Posterior vena cava (tissue), 2 donors: ENCODE measurements around the gene ENTPD6. TPM values are rescaled to one million over a fixed set of nuclear protein-coding genes. Genes with fewer than 3 reads are reported as not detected.
"Not testable (repeated sequence)": the region's sequence is repeated elsewhere in the genome, so short reads cannot be mapped to it uniquely, and the experiment has no call there.

Source experiments
- DNase-seq: peaks from one replicate; pipeline ENCODE4 v3.0.0-alpha.2; 2020; ENCODE audit warnings: low spot score
- intact Hi-C, 2 donors: fragments of 100-400 bp; cut with DNase I; formaldehyde crosslinking; loops; one replicate each; pipeline versions ENCODE4 v1.14.1 to v1.14.2; 2022 to 2023
- total RNA-seq, 2 donors: library from RNA; stranded (reverse); fragmentation: NEBNext Ultra II Directional; extraction: Animal tissue kit (Norgen Biotek cat#: 25700); gene quantifications; one replicate each; pipeline ENCODE4 v1.2.1, GENCODE V29; 2021
- donor health status: DM: yes; HTN: yes; CAD: no.
- donor health status: DM: yes; HTN: yes; CAD: no.

The ENTPD6 gene
- total RNA-seq, 2 donors from 2014 or later, result 48.5 to 51.0 TPM

DNA sequence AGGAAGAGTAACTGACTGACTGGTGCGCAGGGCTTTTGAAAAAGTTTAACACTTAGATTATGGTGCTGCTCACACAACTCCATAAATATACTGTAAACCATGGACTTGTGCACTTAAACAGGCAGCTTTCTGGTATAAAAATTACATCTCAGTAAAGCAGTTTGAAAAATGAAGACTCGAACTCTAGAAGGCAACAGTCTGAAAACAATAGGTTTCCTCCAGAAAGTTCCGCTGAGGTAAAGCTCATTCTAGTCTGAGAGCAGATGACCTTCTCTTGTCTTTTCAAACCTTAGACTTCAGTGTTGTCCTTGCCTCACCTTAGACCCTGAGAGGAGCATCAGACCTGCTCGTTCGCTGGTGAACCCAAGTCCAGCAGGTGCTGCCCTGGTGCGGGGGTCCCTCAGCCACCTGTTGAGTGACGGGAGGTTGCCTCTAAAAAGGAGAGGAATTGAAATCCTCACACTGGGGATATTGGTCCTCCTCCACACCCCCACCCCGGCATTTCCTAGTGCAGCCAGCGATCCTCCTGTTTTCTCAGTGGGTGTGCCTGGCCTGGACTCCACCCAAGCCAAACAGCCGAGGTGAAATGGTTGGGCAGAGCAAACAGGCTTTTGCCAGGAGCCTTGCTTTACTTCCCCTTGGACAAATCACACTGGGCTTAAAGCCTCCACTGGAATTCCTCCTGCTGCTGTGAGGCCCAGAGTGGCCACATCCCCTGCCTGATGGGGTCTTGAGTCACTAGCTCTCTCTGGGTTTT, 37.7 kb downstream of the ENTPD6 start:
- peak; percentile 90 for DNase-seq
- intact Hi-C loops, result no loop called here

DNA sequence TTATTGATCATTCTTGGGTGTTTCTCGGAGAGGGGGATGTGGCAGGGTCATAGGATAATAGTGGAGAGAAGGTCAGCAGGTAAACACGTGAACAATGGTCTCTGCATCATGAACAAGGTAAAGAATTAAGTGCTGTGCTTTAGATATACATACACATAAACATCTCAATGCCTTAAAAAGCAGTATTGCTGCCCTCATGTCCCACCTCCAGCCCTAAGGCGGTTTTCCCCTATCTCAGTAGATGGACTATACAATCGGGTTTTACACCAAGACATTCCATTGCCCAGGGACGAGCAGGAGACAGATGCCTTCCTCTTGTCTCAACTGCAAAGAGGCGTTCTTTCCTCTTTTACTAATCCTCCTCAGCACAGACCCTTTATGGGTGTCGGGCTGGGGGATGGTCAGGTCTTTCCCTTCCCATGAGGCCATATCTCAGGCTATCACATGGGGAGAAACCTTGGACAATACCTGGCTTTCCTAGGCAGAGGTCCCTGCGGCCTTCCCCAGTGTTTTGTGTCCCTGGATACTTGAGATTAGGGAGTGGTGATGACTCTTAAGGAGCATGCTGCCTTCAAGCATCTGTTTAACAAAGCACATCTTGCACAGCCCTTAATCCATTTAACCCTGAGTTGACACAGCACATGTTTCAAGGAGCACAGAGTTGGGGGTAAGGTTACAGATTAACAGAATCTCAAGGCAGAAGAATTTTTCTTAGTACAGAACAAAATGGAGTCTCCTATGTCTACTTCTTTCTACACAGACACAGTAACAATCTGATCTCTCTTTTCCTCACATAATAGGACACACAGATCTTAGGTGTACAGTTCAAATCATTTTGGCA, 38.7 kb downstream of the ENTPD6 start:
- DNase-seq, result peak; percentile 41
- intact Hi-C loops, result not testable (repeated sequence)

DNA sequence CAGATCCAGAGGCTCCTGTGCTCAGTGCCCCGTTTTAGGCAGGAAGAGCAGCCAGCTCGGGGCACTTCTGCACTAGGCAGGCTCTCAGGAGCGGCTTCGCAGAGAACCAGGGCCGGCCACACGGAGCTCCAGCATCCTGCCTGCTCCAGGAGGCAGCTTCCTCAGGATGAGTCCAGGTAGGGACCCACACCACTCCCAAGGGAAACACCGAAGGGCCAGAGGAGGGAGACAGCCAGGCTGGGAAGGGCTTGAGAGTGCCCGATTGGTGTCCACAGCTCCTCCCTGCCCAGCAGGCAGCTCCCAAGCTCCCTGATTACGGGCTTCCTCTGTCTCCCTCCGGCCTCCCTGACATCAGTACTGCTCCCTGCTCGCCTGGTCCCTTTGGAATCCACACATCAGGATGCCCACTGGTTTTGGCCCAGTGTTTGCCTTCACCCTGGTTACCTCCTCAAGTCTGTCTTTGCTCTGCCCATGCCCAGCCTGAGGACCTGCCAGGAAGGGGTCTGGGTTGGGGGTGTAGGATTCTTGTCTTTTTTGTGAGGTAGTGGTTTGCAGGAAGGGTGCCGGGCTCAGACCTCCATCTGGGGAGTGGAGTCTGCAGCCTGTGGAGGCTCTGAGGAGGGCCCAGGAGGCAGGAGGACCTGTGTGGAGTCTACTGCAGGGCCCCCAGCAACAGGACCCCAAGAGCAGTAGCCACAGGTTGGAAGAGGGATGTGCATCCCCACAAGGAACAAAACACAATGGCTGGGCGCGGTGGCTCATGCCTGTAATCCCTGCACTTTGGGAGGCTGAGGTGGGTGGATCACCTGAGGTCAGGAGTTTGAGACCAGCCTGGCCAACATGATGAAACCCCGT, 41.2 kb downstream of the ENTPD6 start:
- intact Hi-C loops, result no loop called here
- DNase-seq, result peak; percentile 56

DNA sequence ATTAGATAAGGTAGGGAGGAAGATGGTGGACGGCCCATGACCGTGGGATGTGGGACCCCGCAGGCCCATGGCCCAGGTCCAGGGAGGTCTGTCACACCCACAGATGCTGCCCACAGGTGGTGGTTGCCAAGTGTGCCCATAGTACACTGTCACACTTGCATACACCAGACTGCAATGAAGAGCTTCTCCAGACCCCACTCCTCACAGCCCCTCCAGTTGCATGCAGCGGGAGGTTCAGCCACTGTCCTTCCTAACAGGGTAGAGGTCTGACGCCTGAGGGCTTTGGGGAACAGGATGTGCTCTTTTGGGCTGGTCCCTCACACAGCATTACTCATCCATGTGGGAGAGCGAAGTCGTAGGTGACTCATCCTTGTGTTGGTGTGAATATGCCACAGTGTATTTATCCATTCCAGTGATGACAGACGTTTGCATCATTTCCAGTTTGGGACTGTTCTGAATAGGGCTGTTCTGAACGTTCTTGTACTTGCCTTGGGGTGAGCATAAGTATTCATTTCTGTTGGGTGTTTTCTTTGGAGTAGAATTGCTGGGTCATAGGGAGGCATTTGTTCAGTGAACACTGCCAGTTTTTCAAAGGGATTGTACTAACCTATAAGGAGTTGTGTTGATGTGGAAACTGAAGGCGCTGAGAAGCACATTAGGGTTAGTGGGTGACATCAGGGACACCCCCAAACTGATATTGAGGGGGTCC, 42.3 kb downstream of the ENTPD6 start:
- intact Hi-C loops, result no loop called here
- DNase-seq, result peak; percentile 90

DNA sequence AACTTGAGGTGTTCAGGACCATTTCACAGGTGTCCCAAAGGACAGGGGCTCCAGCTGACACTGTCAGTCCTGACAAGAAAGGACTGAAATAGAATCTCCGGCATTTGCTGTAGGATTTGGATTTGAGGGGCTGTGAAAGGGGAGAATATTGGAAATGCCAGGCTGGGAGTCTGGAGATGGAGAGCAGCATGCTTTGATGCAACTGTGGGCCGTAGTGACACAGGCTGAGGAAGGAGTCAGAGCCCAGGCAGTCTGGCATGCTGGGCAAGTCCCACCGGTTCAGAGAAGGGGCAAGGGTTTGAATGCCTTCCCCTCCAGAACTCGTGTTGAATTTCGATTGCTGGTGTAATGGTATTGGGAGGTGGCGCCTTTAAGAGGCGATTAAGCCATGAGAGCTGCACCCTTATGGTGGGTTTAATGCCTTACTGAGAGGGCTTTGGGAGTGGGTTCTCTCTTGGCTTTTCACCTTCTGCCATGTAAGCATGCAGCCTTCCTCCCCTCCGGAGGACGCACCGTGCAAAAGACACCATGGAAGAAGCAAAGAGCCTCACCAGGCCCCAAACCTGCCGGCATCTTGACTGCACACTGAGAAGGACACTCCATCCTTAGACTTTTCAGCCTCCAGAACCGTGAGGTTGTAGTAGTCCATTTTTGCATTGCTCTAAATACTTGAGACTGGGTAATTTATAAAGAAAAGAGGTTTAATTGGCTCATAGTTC, 43.0 kb downstream of the ENTPD6 start:
- intact Hi-C loops, result no loop called here
- peak; percentile 68 for DNase-seq

DNA sequence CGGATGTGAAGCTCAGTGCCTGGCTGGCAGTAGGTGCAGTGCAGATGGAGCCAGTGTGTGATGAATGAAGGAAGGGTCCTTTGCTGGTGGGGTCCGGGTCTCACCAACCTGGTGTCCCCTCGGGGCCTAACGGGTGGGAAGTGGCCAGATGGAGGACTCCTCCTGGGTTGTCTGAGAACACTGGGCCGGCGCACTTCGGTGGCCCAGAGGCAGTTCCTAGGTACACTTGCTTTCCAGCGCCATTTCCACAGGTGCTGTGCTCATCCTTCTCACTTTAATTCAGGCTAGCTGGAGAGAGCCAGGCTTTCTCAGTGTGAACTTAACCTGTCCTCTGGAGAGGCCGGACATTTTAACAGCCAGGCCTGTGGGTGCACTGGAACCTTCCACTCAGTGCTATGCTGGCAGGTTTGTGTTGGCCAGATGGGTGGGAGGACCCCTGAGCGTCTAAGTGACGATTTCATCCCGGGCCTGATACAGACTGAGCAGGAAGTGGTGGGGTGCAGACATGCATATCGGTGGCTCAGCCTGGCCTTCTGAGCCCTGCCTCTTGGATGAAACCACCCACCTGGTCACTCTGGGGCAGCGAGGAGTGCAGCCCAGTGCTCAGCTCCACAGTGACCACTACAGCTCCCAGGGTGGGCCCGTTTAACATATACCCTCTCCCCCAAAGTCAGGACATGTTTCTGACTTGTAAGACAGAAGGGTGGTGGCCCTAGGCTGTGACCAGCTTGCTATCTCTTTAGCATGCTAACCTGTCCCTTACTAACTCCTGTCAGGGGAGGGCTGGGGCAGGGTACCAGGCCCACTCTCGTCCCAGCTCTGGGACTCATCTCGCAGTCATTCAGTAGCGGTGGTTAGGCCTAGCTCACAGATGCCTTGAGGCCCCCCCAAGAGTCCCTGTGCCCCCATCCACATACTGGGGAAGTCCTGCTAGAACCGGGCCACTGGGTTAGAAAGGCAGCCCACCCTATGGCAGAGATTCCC, 44.2 kb downstream of the ENTPD6 start:
- DNase-seq, result peak; percentile 63
- intact Hi-C loops, result no loop called here

DNA sequence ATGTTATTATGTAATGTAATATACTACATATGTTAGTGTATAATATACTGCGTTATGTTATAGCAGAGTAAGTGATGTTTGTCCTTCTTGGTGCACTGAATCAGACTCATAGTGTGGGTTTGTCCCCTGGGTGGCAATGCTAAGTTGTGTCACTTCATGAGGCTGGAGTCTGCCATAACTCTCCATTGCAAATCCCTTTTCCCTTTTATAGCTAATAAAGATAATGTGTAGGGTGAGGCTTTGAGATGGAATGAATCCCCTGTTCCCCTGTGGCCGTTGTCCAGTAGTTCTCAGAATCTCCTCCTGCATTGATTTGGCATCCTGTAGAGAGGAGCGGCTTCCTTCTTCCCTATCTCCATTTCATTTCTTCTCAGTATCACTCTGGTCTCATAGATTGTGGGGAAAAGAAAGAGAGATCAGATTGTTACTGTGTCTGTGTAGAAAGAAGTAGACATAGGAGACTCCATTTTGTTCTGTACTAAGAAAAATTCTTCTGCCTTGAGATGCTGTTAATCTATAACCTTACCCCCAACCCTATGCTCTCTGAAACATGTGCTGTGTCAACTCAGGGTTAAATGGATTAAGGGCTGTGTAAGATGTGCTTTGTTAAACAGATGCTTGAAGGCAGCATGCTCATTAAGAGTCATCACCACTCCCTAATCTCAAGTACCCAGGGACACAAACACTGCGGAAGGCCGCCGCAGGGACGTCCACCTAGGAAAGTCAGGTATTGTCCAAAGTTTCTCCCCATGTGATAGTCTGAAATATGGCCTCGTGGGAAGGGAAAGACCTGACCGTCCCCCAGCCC, 45.5 kb downstream of the ENTPD6 start:
- intact Hi-C loops, result not testable (repeated sequence)
- DNase-seq, result peak; percentile 64

DNA sequence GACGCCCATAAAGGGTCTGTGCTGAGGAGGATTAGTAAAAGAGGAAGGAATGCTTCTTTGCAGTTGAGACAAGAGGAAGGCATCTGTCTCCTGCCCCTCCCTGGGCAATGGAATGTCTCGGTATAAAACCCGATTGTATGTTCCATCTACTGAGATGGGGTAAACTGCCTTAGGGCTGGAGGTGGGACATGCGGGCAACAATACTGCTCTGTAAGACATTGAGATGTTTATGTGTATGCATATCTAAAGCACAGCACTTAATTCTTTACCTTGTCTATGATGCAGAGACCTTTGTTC, 46.1 kb downstream of the ENTPD6 start:
- intact Hi-C loops, DNase-seq: not testable (repeated sequence)

DNA sequence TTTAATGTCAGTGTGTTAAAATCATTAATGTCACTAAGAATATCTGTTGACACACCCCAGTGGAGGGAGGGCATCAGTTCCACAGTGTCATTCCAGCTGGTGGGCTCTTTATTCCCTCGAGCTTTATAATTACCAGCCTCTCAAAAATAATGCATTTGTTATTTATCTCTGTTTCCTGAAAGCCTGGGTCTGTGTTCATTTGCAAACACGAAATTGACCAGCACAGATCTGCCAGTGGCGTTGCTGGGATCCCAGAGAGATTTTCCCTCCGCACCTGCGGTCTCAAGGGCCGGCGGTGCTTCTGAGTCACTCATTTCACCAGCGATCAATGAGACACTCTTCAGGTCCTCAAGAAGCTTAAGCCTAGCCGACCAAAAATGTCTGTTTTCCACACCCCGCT, 46.7 kb downstream of the ENTPD6 start:
- intact Hi-C loops, result no loop called here
- peak; percentile 17 for DNase-seq

DNA sequence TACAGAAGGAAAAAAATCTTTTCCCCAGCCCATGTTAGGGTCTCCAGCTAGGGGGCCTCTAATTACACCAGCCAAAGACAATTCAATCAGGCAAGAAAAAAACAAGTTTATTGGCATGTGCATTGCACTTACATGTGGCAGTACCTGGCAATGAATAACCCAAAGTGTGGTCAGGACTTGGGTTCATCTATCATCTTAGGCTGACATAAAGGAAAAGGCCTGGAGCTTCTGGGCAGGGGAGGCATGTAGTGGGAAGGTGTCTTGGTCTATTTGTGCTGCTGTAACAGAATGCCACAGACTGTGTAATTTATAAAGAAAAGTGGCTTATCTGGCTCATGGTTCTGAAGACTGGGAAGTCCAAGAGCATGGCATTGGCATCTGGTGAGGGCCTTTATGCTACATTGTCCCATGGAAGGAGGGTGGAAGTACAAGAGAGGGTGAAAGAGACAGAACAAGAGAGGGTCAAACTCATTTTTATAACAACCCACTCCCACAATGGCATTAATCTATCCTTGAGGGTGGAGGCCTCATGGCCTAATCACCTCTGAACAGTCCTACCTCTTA, 48.0 kb downstream of the ENTPD6 start:
- intact Hi-C loops, result no loop called here
- DNase-seq, result no peak

DNA sequence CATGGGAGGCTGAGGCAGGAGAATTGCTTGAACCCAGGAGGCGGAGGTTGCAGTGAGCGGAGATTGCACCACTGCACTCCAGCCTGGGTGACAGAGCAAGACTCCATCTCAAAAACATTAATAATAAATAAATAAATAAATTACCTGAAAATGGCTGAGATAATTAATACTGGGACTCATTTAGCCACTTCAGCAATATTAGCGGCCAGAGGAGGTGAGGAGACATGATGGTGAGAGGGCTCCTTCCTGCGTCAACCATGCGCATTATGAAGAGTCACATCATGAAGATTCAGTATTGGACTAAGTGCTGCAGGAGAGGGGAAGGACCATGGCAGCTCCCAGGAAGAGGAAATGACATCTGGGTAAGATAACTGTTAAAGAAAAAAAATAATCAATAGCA, 49.5 kb downstream of the ENTPD6 start:
- intact Hi-C loops, result loop anchor here in 1 of 2 donors (5.0 kb wide), 1 partner anchor 48 kb away; the partner anchor contains the start of gene ENTPD6
- DNase-seq, result peak; percentile 30

DNA sequence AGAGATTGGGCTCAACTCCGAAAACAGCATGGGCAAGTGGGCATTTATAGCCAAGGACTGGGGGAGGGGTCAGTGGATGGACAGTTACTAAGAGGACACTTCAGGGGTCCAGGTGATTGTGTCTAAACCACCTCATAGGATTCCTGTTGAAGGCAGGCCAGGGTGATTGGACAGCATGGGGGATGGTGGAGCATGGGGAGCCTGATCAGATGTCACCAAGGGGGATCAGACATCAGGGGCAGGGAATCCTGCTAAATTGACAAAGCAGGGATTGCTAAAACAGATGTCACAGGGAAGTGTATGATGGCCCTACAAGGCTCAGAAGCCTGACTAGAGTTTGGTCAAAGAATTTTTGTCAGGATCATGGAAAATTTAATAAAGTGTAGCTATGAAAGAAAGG, 49.9 kb downstream of the ENTPD6 start:
- DNase-seq, result peak; percentile 28
- intact Hi-C loops, result loop anchor here in 1 of 2 donors (5.0 kb wide), 1 partner anchor 48 kb away; the partner anchor contains the start of gene ENTPD6

DNA sequence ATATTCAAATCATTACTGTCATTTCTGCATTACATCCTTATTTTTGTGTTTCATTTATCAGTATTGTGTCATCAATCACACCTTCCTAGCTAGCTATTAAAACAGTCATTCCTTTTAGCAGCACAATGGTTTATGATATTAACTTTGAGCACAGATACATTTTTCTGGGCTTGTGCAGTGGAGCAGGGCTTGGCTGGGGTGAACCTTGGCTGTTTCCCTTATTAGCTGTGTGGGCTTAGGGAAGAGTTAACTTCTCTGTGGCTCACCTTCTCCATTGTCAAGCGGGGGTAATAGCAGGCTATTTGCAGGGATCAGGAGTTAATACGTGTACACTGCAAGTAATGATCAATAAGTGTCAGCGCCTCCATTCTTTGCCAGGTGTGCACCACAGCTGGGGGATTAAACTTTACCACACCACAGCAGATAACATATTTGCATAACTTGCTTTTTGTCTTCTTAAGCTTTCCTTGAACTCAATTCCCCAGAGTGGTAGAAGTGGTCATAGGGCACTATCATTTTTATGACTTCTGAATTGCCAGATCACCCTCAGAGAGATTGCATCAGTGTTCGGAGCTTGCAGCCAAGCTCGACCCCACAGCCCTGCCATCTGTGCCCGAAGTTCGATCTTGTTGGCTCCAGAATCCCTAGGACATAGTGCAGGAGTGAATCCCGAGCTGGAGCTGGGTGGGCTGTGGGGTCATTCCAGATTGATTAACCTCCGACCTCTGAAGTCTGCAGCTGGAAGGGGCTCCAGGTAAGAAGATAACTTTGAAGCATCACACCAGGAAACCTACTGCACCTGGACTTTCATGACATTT, 50.9 kb downstream of the ENTPD6 start:
- peak; percentile 44 for DNase-seq
- intact Hi-C loops, result loop anchor here in 1 of 2 donors (5.0 kb wide), 1 partner anchor 49 kb away; the partner anchor contains the start of gene ENTPD6

DNA sequence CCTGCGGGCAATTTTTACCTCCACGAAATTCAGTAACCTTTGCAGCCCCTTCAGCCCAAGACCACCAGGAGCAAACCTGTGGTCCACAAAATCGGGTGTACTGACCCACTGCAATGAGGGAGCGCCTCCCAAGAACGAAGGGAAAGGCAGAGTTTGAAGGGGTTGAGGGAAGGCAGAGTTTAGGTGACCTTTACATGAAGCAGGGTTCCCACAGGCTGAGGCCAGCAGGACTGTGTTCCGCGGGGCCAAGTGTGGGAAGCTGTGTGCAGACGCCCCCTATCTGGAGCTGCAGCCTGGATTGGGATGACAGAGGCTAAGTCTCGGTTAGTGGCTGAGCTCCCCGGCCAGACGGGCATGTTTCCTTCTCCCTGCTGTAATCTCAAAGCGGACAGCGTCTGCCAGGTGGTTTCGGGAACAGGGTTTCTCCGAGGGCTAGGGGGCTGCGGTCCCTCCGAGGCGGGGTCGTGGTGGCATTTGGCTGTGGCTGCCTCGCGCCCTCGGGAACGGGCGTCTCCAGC, 51.5 kb downstream of the ENTPD6 start:
- intact Hi-C loops, result loop anchor here in 1 of 2 donors (5.0 kb wide), 1 partner anchor 50 kb away; the partner anchor contains the start of gene ENTPD6
- peak; percentile 88 for DNase-seq

DNA sequence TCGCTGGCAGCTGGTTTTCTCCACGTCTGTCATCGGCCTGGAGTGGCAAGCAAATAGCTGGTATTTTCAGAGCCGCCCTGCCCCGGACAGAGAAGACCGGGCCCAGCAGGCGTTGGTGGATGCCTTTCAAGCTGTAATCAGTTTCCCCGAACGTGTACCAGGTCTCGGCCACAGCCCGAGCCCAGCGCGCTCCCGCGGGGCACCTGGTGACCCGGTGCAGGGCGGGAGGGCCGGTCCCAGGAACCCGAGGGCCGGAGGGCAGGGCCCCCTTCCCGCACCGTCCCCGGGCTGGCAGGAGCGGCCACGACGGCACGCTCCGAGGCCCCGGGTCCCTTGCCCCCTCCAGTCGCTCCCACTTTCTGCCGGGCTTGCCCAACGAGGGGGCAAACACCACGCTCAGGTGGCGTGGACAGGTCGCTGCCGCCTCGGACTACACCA, 52.0 kb downstream of the ENTPD6 start:
- peak; percentile 86 for DNase-seq
- intact Hi-C loops, result loop anchor here in 1 of 2 donors (5.0 kb wide), 1 partner anchor 50 kb away; the partner anchor contains the start of gene ENTPD6
